HEK293 (cell line): Measurements from ENCODE around the gene DPH6.

Source experiments
- CTCF ChIA-PET: fragments of 350-600 bp; formaldehyde crosslinking; extraction: SDS; loops from one replicate; lab custom pipeline; 2021; ENCODE audit warnings: antibody characterized with exemption; lab: Yijun Ruan, JAX
- POLR2A ChIA-PET: fragments of 300-600 bp; formaldehyde crosslinking; extraction: SDS; loops from one replicate; lab custom pipeline; 2020; ENCODE audit warnings: antibody characterized with exemption, inconsistent platforms; lab: Yijun Ruan, JAX
- H3K27ac ChIP-seq: fragments of 200-500 bp; sonication (Bioruptor generic); 2 replicates; pipeline ENCODE4 v1.5.1; 2014; ENCODE audit warnings: low read depth, low read length, control low read depth, inconsistent platforms; ENCODE audit errors: extremely low read depth
- H3K36me3 ChIP-seq, 2 experiments: fragments of 200-500 bp in 1 of 2; sonication (Bioruptor generic) in 1 of 2; 1 replicate in 1 of 2; 2 replicates in 1 of 2; pipeline ENCODE4 v1.5.1; 2014 to 2017; ENCODE audit warnings: inconsistent platforms in 2 of 2, low read length in 2 of 2; ENCODE audit not compliant: control insufficient read depth in 2 of 2, insufficient read depth in 1 of 2
- H3K4me1 ChIP-seq: fragments of 200-500 bp; sonication (Bioruptor generic); 2 replicates; pipeline ENCODE4 v1.5.1; 2014; ENCODE audit warnings: mild to moderate bottlenecking, low read length, inconsistent platforms; ENCODE audit not compliant: control insufficient read depth, insufficient read depth
- H3K4me3 ChIP-seq: 2 replicates; pipeline ENCODE4 v1.5.1; 2011; ENCODE audit warnings: low read depth, mild to moderate bottlenecking, control low read depth, low read length, moderate library complexity
- H3K9me3 ChIP-seq: fragments of 200-500 bp; sonication (Bioruptor generic); 2 replicates; pipeline ENCODE4 v1.5.1; 2014; ENCODE audit warnings: low read depth, low read length, inconsistent platforms; ENCODE audit not compliant: control insufficient read depth, insufficient read depth
- FEZF1 ChIP-seq: fragments of 450-650 bp; formaldehyde crosslinking; IDR thresholded peaks from 2 replicates; pipeline ENCODE4 v1.5.1; 2016; ENCODE audit warnings: missing biosample characterization, missing genetic modification characterization
- GLIS1 ChIP-seq: fragments of 450-650 bp; formaldehyde crosslinking; IDR thresholded peaks from 2 replicates; pipeline ENCODE4 v1.5.1; 2016; ENCODE audit warnings: missing biosample characterization, missing genetic modification characterization
- HOXA7 ChIP-seq: sonication (generic); formaldehyde crosslinking; IDR thresholded peaks from 2 replicates; pipeline ENCODE4 v1.8.1; 2022; ENCODE audit warnings: missing genetic modification reagents, borderline replicate concordance
- RBAK ChIP-seq: fragments of 450-650 bp; formaldehyde crosslinking; IDR thresholded peaks from 2 replicates; pipeline ENCODE4 v1.5.1; 2016; ENCODE audit warnings: missing biosample characterization, missing genetic modification characterization
- TCF7L2 ChIP-seq: IDR thresholded peaks from 2 replicates; pipeline ENCODE4 v1.6.1; 2011; ENCODE audit warnings: low read depth, mild to moderate bottlenecking, inconsistent platforms, low read length, moderate library complexity, borderline replicate concordance
- WT1 ChIP-seq: fragments of 450-650 bp; formaldehyde crosslinking; IDR thresholded peaks from 2 replicates; pipeline ENCODE4 v1.5.1; 2016; ENCODE audit warnings: missing biosample characterization, missing genetic modification characterization
- ZBTB17 ChIP-seq: fragments of 450-650 bp; formaldehyde crosslinking; IDR thresholded peaks from 2 replicates; pipeline ENCODE4 v1.5.1; 2016; ENCODE audit warnings: missing biosample characterization, missing genetic modification characterization
- ZBTB20 ChIP-seq: fragments of 450-650 bp; formaldehyde crosslinking; IDR thresholded peaks from 2 replicates; pipeline ENCODE4 v1.5.1; 2016; ENCODE audit warnings: missing biosample characterization, missing genetic modification characterization
- ZIC2 ChIP-seq: fragments of 450-650 bp; formaldehyde crosslinking; IDR thresholded peaks from 2 replicates; pipeline ENCODE4 v1.5.1; 2016; ENCODE audit warnings: missing biosample characterization, missing genetic modification characterization
- ZNF114 ChIP-seq: fragments of 450-650 bp; formaldehyde crosslinking; IDR thresholded peaks from 2 replicates; pipeline ENCODE4 v1.5.0; 2017; ENCODE audit warnings: missing biosample characterization, missing genetic modification characterization
- ZNF133 ChIP-seq: fragments of 450-650 bp; formaldehyde crosslinking; IDR thresholded peaks from 2 replicates; pipeline ENCODE4 v1.5.1; 2016; ENCODE audit warnings: missing biosample characterization, missing genetic modification characterization
- ZNF629 ChIP-seq: fragments of 450-650 bp; formaldehyde crosslinking; IDR thresholded peaks from 2 replicates; pipeline ENCODE4 v1.5.1; 2017; ENCODE audit warnings: missing biosample characterization, missing genetic modification characterization
- ZXDB ChIP-seq: fragments of 450-650 bp; formaldehyde crosslinking; IDR thresholded peaks from 2 replicates; pipeline ENCODE4 v1.5.1; 2016; ENCODE audit warnings: missing biosample characterization, missing genetic modification characterization
- TF ChIP-seq, protein P1 (sequence below): fragments of 450-650 bp; formaldehyde crosslinking; IDR thresholded peaks from 2 replicates; pipeline ENCODE4 v1.5.1; 2016; ENCODE audit warnings: missing biosample characterization, missing genetic modification characterization, borderline replicate concordance
- TF ChIP-seq, protein P2 (sequence below): fragments of 450-650 bp; formaldehyde crosslinking; IDR thresholded peaks from 2 replicates; pipeline ENCODE4 v1.5.1; 2017; ENCODE audit warnings: missing biosample characterization, missing genetic modification characterization
- TF ChIP-seq, protein P3 (sequence below): fragments of 450-650 bp; formaldehyde crosslinking; IDR thresholded peaks from 2 replicates; pipeline ENCODE4 v1.5.1; 2017; ENCODE audit warnings: missing biosample characterization, missing genetic modification characterization

DPH6 gene

DNA sequence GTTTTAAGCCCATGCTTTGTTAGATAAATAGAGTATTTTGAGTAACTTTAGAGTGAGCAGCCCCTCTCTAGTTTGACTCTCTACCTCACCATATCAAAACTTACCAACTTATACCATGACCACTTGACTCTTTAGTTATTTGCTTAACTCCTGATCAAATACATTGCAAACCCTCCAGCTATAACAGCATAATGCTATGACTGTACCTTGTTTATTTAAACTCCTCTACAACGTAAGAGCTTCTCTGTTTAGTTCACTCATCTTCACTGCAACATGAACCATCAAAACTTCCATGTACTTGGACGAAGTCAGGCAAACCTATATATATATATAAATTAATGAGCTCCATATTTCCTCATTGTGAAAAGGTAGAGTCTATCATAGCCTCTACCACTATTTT lies 218.2 kb downstream of the DPH6 start (continued):
- TF ChIP-seq, protein P1, sequence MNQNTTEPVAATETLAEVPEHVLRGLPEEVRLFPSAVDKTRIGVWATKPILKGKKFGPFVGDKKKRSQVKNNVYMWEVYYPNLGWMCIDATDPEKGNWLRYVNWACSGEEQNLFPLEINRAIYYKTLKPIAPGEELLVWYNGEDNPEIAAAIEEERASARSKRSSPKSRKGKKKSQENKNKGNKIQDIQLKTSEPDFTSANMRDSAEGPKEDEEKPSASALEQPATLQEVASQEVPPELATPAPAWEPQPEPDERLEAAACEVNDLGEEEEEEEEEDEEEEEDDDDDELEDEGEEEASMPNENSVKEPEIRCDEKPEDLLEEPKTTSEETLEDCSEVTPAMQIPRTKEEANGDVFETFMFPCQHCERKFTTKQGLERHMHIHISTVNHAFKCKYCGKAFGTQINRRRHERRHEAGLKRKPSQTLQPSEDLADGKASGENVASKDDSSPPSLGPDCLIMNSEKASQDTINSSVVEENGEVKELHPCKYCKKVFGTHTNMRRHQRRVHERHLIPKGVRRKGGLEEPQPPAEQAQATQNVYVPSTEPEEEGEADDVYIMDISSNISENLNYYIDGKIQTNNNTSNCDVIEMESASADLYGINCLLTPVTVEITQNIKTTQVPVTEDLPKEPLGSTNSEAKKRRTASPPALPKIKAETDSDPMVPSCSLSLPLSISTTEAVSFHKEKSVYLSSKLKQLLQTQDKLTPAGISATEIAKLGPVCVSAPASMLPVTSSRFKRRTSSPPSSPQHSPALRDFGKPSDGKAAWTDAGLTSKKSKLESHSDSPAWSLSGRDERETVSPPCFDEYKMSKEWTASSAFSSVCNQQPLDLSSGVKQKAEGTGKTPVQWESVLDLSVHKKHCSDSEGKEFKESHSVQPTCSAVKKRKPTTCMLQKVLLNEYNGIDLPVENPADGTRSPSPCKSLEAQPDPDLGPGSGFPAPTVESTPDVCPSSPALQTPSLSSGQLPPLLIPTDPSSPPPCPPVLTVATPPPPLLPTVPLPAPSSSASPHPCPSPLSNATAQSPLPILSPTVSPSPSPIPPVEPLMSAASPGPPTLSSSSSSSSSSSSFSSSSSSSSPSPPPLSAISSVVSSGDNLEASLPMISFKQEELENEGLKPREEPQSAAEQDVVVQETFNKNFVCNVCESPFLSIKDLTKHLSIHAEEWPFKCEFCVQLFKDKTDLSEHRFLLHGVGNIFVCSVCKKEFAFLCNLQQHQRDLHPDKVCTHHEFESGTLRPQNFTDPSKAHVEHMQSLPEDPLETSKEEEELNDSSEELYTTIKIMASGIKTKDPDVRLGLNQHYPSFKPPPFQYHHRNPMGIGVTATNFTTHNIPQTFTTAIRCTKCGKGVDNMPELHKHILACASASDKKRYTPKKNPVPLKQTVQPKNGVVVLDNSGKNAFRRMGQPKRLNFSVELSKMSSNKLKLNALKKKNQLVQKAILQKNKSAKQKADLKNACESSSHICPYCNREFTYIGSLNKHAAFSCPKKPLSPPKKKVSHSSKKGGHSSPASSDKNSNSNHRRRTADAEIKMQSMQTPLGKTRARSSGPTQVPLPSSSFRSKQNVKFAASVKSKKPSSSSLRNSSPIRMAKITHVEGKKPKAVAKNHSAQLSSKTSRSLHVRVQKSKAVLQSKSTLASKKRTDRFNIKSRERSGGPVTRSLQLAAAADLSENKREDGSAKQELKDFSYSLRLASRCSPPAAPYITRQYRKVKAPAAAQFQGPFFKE (tag by site-specific recombination): no peak
- TF ChIP-seq ZNF133 (tag by site-specific recombination): no peak
- TF ChIP-seq ZIC2 (tag by site-specific recombination): no peak
- TF ChIP-seq, all 188 proteins: peak for 0

DNA sequence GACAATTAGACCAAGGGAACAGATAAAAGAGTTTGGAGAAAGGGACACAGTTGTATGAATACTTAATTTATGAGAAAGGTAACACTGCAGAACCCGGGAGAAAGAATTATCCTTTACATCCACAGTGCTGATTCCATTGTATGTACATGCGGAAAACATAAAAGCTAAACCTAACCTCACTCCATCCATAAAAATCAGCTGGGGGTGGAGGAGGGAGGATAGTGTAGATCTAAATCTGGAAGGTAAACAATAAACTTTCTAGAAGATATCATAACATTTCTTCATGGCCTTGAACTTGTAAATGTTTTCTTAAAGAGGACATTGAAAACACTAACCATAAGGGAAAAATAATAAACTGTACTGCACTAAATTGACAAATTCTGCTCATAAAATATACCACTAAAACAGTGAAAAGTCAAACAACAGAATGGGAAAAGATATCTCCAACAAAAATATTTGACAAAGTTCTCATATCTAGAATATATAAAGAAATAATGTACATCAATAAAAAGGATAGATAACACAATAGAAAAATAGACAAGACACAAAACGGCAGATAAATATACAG lies 220.5 kb downstream of the DPH6 start:
- no peaks in the 10 kb centered on the region for H3K36me3 ChIP-seq
- POLR2A ChIA-PET: no interaction called here
- H3K4me1 ChIP-seq: peaks cover 7% of the 10 kb centered on the region; the same call in 1 of the 2 replicates
- peak; percentile 62 for TF ChIP-seq ZBTB20 (tag by site-specific recombination)
- no peak for TF ChIP-seq ZBTB17 (tag by site-specific recombination)
- TF ChIP-seq ZXDB (tag by site-specific recombination): 0 out of 2 replicates have a peak, but pooled peaks have one; percentile 13
- no peak for TF ChIP-seq RBAK (tag by site-specific recombination)
- TF ChIP-seq, protein P2, sequence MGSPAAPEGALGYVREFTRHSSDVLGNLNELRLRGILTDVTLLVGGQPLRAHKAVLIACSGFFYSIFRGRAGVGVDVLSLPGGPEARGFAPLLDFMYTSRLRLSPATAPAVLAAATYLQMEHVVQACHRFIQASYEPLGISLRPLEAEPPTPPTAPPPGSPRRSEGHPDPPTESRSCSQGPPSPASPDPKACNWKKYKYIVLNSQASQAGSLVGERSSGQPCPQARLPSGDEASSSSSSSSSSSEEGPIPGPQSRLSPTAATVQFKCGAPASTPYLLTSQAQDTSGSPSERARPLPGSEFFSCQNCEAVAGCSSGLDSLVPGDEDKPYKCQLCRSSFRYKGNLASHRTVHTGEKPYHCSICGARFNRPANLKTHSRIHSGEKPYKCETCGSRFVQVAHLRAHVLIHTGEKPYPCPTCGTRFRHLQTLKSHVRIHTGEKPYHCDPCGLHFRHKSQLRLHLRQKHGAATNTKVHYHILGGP (tag by site-specific recombination): peak; percentile 66
- TF ChIP-seq GLIS1 (tag by site-specific recombination): peak; percentile 73
- TF ChIP-seq TCF7L2: peak; percentile 80
- peak; percentile 73 for TF ChIP-seq FEZF1 (tag by site-specific recombination)
- TF ChIP-seq HOXA7: no peak
- peak; percentile 77 for TF ChIP-seq WT1 (tag by site-specific recombination)
- no peak overlapping the region for H3K4me3 ChIP-seq
- H3K9me3 ChIP-seq: no peaks in the 10 kb centered on the region
- CTCF ChIA-PET: no interaction called here
- no peak overlapping the region for H3K27ac ChIP-seq

DNA sequence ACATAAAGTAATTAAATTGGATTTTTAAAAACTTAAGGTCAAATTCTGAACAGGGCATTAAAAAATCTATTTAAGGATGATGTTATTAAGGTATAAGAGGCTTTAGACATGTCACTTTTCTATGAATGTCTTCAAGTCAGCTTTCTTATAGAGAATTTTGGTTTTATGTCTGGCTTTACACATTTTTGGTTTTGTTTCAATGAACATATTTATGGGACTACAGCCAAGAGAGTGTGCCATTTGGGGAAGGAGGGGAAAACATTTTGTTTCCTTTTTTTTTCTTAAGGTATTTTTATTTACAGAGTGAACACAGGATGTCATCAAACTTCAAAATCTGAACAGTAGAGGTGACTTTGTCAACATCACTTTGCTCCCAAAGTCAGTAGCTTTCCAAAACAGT lies 222.8 kb downstream of the DPH6 start:
- Histone ChIP-seq H3K9me3 (no peaks in the 10 kb centered on the region), H3K4me1 (no peaks in the 10 kb centered on the region), H3K4me3 (no peak overlapping the region), H3K36me3 (no peaks in the 10 kb centered on the region), H3K27ac (no peak overlapping the region)
- no peak for TF ChIP-seq ZNF629 (tag by site-specific recombination)
- TF ChIP-seq ZNF114 (tag by site-specific recombination): no peak
- TF ChIP-seq, protein P3, sequence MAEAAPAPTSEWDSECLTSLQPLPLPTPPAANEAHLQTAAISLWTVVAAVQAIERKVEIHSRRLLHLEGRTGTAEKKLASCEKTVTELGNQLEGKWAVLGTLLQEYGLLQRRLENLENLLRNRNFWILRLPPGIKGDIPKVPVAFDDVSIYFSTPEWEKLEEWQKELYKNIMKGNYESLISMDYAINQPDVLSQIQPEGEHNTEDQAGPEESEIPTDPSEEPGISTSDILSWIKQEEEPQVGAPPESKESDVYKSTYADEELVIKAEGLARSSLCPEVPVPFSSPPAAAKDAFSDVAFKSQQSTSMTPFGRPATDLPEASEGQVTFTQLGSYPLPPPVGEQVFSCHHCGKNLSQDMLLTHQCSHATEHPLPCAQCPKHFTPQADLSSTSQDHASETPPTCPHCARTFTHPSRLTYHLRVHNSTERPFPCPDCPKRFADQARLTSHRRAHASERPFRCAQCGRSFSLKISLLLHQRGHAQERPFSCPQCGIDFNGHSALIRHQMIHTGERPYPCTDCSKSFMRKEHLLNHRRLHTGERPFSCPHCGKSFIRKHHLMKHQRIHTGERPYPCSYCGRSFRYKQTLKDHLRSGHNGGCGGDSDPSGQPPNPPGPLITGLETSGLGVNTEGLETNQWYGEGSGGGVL (tag by site-specific recombination): no peak
- no peak for TF ChIP-seq ZBTB17 (tag by site-specific recombination)
- ChIA-PET POLR2A (no interaction called here), CTCF (interaction anchor here (0.7 kb wide), 1 partner anchor 115 kb away, joined by 3 read pairs; no protein-coding TSS in a partner anchor)
